GM12892 (cell line): ENCODE results near the gene ELK1.

Source experiments
- POLR2A ChIP-seq: IDR thresholded peaks from 2 replicates; pipeline ENCODE4 v1.6.1; 2011; ENCODE audit warnings: low read depth, low read length, control low read depth
- POLR2AphosphoS5 ChIP-seq: IDR thresholded peaks from 2 replicates; pipeline ENCODE4 v1.6.1; 2011; ENCODE audit warnings: low read depth, low read length, control low read depth
- TAF1 ChIP-seq: IDR thresholded peaks from 2 replicates; pipeline ENCODE4 v1.6.1; 2011; ENCODE audit warnings: low read depth, mild to moderate bottlenecking, control low read depth, low read length, borderline replicate concordance

- TF ChIP-seq TAF1 (no peak), POLR2AphosphoS5 (no peak), POLR2A (no peak)
These were observed 32.9 kb upstream of the ELK1 start for GRCh38 chrX:47683184-47683828.
